ENCODE data around the gene NOTCH1.

NOTCH1 gene

DNA sequence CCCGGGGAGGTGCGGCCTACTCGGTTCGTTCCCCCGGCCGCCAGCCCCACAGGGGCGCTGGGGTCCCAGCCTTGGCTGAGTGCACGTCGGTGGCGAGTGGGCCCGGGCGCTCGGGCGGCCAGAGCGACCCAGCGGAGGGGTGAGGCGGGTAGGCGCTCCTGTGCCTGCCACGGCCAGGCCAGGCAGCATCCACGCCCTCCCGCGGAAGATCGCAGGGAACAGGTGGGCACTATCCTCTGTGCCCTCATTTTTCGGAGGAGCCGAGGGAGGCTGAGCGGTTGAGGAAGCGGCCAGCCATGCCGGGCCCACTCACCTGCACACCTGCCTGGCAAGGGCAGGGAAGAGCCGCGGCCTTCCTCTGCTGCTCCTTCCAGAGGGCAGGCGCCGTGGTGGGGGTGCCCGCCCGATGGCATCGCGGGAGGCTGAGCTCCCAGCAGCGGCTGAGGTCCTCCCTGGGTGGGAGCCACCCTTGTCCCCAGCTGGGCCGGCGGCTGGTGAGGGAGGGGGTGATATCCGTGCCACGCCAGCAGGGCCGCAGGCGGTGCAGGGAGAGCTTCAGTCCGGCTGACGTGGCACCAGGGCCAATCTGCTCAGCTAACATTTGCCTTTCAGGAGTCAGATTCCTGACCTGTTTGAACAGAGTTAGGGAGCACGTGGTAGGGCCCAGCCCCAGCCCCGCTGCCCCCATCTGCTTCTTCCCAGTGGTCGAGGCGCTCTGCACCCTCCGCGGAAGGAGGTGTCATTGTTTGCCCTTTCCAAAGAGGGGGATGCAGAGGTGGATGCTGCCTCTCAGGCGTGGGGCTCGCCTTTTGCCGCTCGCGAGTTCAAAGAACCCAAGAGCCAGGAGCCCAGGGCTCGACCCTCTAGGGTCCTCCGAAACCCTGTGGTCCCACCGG is 61.4 kb downstream of the NOTCH1 start:
- in situ Hi-C loops (cut with MboI; ENCODE audit: low pct_unique_long_range_greater_than_20kb, low sequenced_read_pairs, unreplicated experiment): no loop called here
- TF ChIP-seq, protein P1, sequence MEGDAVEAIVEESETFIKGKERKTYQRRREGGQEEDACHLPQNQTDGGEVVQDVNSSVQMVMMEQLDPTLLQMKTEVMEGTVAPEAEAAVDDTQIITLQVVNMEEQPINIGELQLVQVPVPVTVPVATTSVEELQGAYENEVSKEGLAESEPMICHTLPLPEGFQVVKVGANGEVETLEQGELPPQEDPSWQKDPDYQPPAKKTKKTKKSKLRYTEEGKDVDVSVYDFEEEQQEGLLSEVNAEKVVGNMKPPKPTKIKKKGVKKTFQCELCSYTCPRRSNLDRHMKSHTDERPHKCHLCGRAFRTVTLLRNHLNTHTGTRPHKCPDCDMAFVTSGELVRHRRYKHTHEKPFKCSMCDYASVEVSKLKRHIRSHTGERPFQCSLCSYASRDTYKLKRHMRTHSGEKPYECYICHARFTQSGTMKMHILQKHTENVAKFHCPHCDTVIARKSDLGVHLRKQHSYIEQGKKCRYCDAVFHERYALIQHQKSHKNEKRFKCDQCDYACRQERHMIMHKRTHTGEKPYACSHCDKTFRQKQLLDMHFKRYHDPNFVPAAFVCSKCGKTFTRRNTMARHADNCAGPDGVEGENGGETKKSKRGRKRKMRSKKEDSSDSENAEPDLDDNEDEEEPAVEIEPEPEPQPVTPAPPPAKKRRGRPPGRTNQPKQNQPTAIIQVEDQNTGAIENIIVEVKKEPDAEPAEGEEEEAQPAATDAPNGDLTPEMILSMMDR (IDR thresholded peaks at IDR 0.05; ENCODE audit: extremely low read depth, insufficient read depth, missing control alignments): no peak
- DNase-seq (ENCODE audit: low spot score): no peak

DNA sequence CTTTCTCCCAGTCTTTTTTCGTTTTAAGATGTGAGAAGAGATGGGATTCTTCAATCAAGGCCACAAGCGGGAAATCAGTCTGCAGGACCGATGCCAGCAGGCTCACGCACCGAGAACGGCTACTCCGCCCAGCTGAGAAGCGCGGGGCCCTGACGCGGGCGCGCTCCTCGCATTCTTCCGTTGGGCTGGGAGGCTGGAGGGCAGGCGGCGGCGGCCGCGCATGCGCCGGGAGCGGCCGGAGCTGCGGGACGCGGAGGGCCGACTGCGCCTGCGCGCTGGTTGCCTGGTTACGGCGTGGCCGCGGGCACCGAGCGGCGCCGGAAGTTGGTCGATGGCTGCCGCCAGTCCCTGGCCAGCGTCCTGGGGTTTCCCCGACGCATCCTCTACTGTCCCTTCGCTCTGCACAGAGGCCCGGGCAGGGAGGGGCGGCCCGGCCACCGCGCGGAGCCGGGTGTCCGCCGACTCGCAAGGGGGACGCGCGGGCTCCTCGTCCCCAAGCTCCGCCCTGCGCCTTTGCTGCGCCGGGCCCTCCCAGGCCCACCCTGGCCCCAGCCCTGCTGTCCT is 62.2 kb downstream of the NOTCH1 start:
- in situ Hi-C loops (cut with MboI; ENCODE audit: low pct_unique_long_range_greater_than_20kb, low sequenced_read_pairs, unreplicated experiment): no loop called here
- TF ChIP-seq, protein P1 (IDR thresholded peaks at IDR 0.05; ENCODE audit: extremely low read depth, insufficient read depth, missing control alignments): no peak
- peak; percentile 98 for DNase-seq (ENCODE audit: low spot score)

DNA sequence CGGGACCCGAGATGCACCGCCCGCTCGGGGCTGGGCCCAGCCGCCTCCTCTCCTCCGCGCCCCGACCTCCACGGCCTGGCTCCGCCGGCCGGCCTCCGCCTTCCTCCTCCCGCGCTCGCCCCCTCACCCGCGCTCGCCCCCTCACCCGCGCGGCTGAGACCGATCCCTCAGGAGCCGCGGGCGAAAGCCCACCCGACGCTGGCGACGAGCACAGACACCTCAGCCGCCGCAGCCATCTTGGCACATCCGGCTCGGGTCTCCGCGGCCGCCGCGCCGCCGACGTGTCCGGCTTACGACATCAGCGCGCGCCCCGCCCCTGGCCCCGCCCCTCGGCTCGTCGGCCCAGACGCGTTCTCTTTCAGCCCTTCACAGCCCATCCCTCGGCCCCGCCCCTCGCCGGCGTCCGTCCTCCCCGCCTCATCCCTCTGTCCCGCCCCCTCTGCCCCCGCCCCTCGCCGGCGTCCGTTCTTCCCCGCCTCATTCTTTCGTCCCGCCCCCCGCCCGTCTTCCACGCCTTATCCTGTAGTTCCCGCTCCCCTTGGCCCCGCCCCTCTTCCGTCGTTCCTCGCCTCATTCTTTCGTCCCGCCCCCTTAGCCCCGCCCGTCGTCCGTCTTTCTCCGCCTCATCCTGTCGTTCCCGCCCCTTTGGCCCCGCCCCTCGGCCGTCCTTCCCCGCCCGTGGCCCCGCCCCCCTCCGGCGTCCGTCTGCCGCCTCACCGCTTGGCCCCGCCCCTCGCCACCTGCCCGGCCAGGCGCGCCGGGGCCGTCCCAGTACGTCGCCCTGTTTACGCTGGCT is 62.9 kb downstream of the NOTCH1 start, which contains the start of gene SEC16A:
TSS of gene SEC16A (minus strand) at position 248 of the 796 bp plus-strand sequence. CDS start 5,425 bp downstream, outside the sequence.
- peak; percentile 99 for DNase-seq (ENCODE audit: low spot score)
- in situ Hi-C loops (cut with MboI; ENCODE audit: low pct_unique_long_range_greater_than_20kb, low sequenced_read_pairs, unreplicated experiment): no loop called here
- TF ChIP-seq, protein P1 (IDR thresholded peaks at IDR 0.05; ENCODE audit: extremely low read depth, insufficient read depth, missing control alignments): no peak

DNA sequence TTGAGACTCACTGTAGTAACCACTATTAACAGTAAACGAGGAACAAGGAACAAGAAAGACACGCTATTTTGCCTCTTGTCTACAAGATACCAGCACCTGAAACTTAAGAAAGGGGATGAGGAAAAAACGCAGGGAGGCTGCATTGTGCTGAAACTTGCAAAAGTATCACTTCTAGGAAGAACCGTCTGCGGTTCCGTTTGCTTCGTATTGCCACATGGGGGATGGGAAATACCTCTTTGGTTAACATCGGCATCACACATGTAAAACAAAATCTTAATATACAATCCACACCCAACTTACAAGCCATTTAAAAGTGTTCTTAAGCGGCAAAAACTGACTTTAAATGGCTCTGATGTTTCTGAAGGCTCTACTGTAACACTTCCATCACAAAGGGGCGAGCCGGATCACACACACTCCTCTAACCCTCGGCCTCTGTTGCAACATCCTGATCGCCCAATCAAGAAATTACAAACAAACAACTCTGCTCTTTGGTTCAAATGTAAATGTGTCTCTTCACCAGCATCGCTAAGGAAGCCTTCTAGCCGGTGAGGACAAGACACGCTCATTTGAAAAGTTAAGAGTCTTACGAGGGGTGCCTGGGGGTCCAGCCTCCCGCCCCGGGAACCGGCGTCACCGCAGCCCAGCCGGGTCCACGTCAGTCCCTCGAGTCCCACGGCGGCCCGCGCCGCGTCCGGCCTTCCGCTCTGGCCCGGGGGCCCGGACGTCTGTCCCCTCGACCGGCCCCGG is 63.6 kb downstream of the NOTCH1 start:
- in situ Hi-C loops (cut with MboI; ENCODE audit: low pct_unique_long_range_greater_than_20kb, low sequenced_read_pairs, unreplicated experiment): no loop called here
- no peak for DNase-seq (ENCODE audit: low spot score)
- TF ChIP-seq, protein P1 (IDR thresholded peaks at IDR 0.05; ENCODE audit: extremely low read depth, insufficient read depth, missing control alignments): no peak

DNA sequence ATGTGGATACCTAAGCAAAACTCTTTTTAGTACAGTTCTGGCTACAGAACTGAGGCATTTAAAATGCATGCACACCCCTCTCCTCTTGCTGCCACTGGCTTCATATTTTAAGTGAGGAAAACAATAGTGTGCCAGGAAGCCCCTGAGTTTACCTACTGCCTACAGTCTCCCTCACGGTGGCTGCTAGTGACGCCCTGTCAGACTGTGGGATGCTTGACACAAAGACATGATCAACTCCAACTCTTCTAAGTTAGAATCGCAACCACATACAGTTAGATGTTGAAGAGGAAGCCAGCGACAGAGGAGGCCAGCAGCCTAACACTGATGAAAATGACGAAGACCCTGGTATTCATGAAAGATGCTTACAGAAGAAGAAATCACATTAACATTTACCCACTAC is 64.3 kb downstream of the NOTCH1 start:
- no peak for DNase-seq (ENCODE audit: low spot score)
- in situ Hi-C loops (cut with MboI; ENCODE audit: low pct_unique_long_range_greater_than_20kb, low sequenced_read_pairs, unreplicated experiment): no loop called here
- TF ChIP-seq, protein P1 (IDR thresholded peaks at IDR 0.05; ENCODE audit: extremely low read depth, insufficient read depth, missing control alignments): no peak

Measured in GM13977 (cell line).